ENCODE results near the gene ST6GALNAC3.

DNA sequence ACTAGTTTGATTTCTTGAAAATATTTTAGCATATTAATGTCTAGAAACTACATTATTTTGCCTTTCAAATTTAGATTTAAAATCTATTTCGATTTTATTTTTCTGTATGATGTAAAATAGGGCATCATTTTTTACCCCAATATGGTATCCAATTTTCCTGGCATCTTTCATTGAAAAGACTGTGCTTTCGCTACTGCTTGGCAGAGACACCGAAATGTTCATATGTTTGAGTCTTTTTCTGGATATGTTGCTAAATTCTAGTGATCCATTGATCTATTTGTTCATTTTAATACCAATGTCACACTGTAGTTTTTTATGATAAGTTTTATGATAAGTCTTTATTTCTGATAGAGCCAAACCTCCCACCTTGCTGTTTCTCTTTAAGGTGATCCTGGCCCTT lies 24.3 kb downstream of the ST6GALNAC3 start:
- TF ChIP-seq CTCF (conservative IDR thresholded peaks at IDR 0.05; ENCODE audit: low read length): no peak
- no peak for TF ChIP-seq EZH2phosphoT487 (IDR thresholded peaks at IDR 0.05; ENCODE audit: borderline replicate concordance)

Data from Loucy (cell line).